GM15510 (cell line): Measurements from ENCODE around the gene DMRTC2.
A peak's percentile ranks its signal among the peaks of the same experiment; 100 is the strongest.

ENCODE experiments used
- POLR2A ChIP-seq: IDR thresholded peaks from 3 replicates; pipeline ENCODE4 v1.6.1; 2011; ENCODE audit warnings: borderline replicate concordance; ENCODE audit not compliant: insufficient read length; ENCODE audit errors: extremely low read depth

The DMRTC2 gene

DNA sequence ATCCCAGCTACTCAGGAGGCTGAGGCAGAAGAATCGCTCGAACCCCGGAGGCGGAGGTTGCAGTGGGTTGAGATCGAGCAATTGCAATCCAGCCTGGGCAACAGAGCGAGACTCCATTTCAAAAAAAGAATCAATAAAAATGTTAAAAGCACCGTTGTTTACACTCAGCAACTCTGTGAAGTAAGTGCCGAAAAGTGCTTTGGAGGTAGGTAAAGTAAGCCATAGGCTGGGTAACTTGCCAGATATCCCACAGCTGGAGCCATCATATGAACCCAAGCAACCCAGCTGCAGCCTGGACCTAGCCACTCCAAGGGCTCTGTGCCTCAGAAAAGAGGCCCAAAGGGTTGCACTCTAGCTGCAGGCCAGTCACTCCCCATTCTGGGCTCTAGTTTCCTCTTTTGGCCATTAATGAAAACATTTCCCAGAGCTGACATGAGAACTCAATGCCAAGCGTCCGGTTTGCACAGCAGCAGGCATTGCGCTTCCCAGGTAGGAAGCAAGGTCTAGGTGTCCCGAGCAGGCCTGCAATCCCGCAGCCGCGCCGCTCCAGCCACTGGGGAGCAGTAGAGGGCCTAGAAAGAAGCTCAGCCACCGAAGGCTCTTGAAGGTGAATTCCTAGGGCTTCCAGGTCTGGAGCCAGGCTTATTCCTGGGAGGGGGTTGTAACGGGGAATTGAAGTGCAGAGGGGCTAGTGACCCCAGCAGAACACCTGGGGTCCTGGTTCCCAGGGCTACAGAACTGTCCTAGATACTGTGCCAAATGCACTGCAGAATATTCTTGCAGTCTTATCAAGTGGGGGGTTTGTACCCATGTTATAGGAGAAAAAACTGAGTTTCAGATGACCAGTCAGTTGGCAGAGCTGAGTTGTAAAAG lies 28.2 kb downstream of the DMRTC2 start:
- TF ChIP-seq POLR2A, result no peak

DNA sequence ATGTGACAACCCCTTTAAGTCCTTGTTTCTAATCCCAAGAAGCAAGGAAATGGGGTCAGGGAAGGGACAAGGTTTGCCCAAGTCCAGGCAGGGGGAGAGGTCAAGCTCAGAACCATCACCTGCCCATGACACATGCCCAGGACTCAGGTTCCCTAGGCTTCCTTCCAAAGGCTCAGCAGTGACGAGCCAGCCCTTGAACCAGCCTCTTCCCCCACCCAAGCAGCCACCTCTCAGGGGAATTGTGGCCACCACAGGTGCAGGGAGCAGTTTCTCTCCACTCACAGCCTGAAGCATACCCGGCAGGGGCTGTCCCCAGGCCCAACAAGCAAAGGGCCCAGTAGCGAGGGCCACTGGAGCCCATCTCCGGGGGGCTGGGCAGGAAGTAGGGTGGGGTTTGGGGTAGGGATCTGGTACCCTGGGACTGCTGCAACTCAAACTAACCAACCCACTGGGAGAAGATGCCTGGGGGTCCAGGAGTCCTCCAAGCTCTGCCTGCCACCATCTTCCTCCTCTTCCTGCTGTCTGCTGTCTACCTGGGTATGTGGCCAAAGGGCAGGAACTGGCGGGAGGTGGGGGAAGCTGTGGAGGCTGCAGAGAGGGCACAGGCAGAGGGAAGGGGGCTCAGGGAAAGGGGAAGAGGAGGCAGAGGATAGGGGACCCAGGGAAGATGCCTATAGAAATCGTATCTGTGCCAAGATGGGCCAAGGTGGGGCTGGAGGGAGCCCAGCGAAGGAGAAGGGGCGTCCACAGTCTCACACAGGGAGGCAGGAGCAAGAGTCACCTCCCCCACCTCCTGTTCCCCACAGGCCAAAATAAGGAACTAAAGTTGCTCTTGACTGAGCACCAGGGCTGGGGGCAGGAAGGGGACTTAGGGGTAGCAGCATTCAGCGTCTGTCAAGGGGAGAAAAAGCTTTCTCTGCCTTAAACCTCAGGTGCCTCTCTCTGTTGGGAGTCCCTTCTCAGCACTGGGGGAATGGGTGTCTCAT lies 32.3 kb downstream of the DMRTC2 start, which contains the start of gene CD79A:
TSS of gene CD79A (plus strand) at position 433 of the 986 bp plus-strand sequence. CDS start at position 459, 26 bp downstream.
- TF ChIP-seq POLR2A, result peak; percentile 75

DNA sequence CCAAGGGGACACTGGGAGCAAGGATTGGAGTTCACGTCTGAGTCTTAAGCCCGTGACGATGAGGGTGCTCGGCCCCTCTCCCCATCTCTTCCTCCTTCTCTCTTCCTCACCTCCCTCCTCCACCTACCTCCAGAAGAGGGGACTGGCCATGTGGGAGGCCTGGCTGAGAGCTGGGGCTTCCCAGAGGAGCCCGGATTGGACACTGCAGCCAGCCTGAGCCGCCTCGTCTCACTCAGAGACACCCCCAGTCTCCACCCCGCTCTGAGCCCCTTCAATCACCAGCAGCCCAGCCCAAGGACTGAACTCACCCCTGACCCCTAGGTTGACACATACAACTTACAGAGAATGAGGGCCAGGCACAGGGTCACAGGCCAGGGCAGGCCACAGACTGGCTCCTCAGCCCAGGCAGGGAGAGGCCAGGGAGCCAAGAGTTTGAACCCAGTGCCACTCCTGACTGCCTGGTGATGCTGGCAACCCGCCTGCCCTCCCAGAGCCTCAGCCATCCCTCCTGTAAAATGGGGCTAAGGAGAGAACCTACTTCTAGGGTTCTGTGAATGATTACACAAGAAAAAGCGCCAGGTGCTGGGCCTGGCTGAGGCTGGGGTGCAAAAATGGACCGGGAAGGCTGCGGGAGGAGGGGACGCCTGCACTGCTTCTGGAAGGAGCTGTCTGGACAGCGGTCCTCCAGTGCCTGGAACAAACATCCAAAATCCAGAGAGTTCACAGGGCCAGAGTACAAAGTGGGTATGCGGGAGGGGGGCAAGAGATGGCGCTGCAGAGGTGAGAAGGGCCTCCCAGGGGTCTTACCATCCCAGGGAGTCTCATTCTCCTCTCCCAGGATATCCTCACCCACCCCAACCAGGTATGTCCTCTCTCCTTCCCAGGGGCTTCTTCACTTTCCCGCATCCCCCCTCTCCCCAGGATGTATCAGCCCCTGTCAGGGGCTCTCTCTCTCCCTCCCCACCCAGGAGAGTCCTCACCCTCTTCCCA lies 33.4 kb downstream of the DMRTC2 start:
- TF ChIP-seq POLR2A, result peak; percentile 58

DNA sequence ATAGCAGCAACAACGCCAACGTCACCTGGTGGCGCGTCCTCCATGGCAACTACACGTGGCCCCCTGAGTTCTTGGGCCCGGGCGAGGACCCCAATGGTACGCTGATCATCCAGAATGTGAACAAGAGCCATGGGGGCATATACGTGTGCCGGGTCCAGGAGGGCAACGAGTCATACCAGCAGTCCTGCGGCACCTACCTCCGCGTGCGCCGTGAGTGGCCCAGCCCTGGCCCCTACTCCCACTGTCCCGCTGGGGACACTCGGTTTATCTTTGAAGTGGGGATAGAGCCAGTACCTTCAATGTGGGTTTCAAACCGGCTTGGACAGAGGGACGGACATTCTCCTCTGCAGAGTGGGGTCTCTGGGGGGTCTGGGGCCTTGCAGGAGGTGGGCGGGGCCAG lies 34.2 kb downstream of the DMRTC2 start:
- no peak for TF ChIP-seq POLR2A

DNA sequence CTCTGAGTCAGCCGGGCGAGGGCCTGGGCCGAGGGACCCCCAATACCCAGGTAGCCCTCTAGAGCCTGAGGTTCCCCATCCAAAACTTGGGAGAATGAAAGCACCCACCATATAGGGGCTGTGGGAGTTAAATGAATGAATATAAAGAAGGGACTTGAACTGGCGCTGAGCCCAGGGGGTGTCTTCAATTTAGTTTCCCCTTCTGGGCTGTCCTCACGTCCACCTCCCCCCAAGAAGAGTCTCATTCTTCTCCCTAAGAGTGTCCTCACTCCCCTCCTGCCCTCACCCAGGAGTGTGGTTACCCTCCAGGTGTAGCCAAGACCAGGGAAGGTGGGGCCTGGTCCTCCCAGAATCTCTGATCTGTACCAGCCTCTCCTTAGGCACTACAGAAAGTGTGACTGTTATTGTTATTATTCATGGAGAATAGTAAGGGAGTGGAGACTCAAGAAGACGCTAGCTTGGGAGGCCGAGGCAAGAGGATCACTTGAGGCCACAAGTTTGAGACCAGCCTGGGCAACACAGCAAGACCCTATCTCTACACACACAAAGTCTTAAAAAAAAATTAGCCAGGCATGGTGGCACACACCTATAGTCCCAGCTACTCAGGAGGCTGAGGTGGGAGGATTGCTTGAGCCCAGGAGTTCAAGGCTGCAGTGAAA lies 35.0 kb downstream of the DMRTC2 start:
- TF ChIP-seq POLR2A, result no peak

DNA sequence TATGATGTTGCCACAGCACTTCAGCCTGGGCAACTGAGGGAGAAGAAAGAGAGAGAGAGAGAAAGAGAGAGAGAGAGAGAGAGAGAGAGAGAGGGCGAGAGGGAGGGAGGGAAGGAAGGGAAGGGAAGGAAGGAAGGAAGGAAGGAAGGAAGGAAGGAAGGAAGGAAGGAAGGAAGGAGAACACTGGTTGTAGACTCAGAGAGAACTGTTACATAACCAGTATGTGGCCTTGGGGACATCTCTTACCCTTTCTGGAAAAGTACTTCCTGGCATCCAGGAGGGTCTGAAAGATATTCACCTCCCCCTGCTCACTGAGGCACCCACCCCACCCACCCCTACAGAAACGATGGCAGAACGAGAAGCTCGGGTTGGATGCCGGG lies 35.5 kb downstream of the DMRTC2 start:
- TF ChIP-seq POLR2A, result no peak

DNA sequence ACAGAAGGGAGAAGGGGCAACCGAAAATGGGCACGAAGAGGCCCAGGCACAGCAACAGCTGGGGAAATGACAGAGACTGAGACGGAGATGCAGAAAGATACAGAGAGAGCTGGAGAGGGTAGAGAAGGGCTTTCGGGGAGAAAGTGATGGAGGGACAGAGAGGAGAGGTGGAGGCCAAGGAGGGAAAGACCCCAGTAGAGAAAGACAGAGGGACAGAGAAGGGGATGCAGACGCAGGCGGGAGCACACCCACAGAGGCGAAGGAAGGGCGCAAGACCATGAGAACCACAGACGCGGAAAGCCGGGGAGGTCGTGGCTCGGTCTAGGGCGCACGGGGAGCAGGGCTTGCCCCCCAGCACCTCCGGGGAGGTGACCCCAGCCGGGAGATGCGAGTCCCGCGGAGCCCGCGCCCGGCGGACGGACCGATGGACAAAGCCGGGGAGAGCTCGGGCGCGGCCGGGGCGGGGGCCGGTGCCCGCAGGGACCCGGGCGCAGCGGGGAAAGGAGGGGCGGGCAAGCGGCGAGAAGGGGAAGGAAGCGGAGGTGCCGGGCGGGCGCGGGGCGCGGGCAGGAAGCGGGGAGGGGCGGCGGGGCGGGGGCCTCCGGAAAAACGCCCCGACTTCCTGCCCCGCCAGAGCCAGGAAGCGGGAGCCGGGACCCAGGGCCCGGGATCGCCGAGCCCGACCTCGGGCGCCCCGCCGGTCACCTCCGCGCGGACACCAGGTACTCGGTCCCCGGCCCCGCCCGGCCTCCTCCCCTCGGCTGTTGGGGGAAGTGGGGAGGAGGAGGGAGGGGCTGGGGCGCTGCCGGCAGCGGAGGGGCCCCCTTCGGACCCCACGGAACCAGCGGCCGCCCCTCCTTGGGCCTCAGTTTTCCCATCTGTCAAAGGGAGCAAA lies 38.0 kb downstream of the DMRTC2 start, which contains the start of gene ARHGEF1:
TSS of gene ARHGEF1 (plus strand) at position 617 of the 895 bp plus-strand sequence. CDS start 4,899 bp downstream, outside the sequence.
- TF ChIP-seq POLR2A, result peak; percentile 36

DNA sequence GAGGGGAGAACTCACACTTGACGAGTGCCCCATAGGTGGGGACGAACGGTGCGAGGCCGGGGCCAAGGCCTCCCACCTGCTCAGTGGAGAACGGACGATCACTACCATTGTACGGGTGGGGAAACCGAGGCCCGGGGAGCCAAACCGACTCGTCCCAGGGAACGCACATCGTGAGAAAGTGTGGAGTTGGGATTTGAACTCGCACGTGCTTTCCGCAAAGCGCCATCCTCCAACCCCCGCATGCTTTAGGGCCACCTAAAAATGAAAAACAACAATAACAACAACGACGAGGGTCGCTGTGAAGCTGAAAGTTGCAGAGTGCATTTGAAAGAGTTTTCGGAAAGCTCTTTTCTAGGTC lies 38.6 kb downstream of the DMRTC2 start:
- no peak for TF ChIP-seq POLR2A

DNA sequence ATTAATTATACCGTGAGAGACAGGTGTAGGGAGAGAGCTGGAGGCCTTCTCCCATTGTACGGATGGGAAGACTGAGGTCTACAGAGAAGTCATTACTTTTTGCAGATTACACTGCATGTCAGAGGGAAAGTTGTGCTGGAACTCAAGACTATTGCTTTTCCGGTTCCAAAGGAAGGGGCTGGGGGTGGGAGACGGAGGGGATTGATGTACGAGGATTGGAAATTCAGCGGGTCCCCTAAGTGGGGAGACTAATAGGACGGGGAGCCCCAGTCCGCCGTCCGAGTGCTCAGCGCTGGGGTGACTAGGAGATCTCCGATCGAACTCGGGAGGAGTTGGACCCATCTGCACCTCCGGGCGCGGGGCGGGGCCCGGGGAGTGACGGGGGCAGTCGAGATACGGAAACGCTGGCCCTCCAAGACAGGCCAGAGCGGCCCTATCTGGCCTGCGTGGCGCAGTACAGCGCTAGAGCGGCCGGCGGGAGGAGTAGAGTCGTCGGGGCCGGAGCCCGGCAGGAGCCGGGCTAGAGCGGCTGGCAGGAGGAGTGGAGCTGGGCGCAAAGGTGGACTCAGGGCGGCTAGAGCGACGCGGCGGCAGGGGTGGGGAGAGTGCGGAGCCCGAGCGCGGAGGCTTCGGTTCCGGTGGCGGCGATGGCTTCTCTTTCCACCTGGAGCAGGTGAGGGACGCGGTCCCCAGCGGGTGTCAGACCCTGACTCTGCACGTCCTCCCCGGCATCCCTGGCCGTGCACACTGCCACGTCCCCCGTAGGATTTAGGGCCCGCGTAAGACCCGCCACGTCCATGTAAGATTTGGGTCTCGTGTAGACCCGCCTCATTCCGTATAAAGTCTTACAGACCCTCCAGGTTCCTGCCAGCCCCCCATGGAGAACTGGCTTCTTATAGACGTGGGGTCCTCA lies 39.2 kb downstream of the DMRTC2 start:
- TF ChIP-seq POLR2A, result peak; percentile 94

DNA sequence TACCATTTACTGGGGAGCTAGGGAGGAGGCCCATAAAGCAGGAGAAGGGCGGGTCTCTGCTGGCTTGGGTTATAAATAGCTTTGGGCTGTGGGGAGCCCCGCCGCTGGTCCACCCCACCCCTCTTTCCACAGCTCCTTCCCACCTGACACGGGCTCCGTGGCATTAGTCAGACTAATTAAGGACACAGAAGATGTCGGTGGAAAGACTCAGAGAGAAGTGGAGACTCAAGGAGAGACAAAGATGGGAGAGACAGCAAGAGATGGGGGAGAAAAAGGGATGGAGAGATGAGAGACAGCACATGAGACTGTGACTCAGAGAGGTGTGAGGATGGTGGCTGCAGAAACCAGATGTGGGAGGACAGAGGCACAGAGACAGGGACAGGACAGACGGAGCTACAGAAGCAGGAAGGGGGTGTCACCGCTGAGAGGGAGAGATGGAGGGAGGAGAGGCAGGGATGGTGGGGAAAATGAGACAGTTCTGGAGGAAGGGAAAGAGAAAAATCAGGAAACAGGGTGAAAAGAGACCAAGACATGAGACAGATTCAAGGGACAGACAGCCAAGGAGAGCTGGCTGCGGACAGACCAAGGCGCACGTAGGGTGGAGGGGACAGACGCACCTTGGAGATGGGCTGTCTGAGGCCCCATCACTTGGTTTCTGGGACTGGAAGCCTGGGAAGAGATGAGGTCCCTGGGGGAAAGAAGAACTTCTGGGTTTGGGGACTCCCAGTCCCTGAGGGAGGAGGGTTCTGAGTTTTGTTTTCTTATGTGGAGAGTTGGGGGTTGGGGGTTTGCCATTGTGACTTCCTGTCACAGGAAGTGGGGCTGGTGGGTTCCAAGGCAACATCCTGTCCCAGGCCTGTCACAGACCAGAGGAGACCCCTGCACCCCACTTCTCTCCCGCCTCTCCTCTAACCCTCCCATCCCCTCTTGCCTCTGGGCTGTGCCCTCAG lies 42.2 kb downstream of the DMRTC2 start:
- TF ChIP-seq POLR2A, result no peak

DNA sequence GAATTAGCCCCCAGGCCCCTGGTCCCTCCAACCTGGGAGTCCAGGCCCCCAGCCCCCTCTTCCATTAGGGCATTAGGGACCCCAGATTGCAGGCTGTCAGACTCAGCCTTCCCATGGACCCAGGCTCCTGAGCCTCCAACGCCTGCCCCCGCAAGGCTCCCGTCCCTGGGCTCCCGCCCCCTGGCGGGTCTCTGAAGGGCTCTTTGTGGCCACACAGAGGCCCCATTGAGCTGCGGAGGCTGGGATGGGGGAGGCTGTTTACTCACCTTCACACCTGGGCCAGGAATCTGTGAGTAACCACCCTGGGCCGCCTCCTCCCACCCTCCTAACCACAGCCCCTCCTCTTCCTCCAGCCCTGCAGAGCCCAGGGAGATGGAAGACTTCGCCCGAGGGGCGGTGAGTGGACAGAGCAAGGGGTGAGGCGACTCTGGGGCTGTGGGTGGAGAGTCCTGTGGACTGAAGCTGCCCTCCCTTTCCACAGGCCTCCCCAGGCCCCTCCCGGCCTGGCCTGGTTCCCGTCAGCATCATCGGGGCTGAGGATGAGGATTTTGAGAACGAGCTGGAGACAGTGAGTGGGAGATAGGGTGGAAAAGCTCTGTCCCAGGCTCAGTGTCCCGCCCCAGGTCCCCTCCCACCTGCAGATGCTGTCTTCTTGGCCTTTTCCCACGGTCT lies 43.0 kb downstream of the DMRTC2 start:
- TF ChIP-seq POLR2A, result no peak
